Epithelial cell of esophagus (primary cell): ENCODE results near the gene GRAMD2A.

ENCODE experiments used
- DNase-seq: peaks from one replicate; pipeline ENCODE4 v3.0.0; 2010; ENCODE audit warnings: low read depth
- H3K4me3 ChIP-seq: 2 replicates; pipeline ENCODE4 v1.5.1; 2011; ENCODE audit warnings: mild to moderate bottlenecking, low read length, control low read depth
- TF ChIP-seq, protein P1 (sequence below): IDR thresholded peaks from 2 replicates; pipeline ENCODE4 v1.5.1; 2011; ENCODE audit warnings: low read depth, mild to moderate bottlenecking, low read length, control low read depth, inconsistent platforms; ENCODE audit not compliant: insufficient read depth; ENCODE audit errors: missing control alignments

Gene GRAMD2A

DNA sequence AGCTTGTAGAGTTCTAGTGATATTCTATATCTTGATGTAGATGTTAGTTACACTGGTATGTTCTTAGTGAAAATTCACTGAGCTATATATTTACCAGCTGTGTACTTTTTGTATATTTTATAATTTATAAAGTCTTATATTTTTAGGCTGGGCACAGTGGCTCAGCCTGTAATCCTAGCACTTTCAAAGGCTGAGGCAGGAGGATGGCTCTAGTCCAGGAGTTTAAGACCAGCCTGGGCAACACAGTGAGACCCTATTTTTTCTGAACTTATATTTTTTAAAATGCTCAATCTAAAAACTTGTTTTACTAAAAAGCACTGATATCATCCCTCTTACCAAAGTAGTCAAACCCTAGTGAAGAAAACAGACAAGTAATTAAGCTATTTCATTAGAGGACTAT, 84.8 kb downstream of the GRAMD2A start:
- TF ChIP-seq, protein P1, sequence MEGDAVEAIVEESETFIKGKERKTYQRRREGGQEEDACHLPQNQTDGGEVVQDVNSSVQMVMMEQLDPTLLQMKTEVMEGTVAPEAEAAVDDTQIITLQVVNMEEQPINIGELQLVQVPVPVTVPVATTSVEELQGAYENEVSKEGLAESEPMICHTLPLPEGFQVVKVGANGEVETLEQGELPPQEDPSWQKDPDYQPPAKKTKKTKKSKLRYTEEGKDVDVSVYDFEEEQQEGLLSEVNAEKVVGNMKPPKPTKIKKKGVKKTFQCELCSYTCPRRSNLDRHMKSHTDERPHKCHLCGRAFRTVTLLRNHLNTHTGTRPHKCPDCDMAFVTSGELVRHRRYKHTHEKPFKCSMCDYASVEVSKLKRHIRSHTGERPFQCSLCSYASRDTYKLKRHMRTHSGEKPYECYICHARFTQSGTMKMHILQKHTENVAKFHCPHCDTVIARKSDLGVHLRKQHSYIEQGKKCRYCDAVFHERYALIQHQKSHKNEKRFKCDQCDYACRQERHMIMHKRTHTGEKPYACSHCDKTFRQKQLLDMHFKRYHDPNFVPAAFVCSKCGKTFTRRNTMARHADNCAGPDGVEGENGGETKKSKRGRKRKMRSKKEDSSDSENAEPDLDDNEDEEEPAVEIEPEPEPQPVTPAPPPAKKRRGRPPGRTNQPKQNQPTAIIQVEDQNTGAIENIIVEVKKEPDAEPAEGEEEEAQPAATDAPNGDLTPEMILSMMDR: no peak
- no peak overlapping the region for H3K4me3 ChIP-seq
- no peak for DNase-seq

DNA sequence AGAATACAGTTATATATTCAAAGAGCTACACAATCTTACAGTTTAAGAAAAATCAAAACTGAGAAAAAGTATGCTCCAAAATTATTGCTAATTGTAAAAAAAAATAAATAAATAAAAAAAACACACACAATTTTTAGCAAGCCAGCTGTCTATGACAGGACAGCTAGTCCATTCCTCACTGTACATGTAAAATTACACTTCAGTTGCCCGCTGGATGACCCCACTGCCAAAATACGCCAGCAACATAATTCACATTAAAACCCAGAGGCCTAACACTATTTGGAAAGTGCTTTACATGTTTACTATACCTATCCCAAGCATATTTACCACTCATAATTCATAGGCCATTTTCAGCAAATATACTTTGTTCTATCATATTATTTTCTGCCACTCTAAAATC, 85.5 kb downstream of the GRAMD2A start:
- no peak for DNase-seq
- TF ChIP-seq, protein P1: no peak
- H3K4me3 ChIP-seq: no peak overlapping the region

DNA sequence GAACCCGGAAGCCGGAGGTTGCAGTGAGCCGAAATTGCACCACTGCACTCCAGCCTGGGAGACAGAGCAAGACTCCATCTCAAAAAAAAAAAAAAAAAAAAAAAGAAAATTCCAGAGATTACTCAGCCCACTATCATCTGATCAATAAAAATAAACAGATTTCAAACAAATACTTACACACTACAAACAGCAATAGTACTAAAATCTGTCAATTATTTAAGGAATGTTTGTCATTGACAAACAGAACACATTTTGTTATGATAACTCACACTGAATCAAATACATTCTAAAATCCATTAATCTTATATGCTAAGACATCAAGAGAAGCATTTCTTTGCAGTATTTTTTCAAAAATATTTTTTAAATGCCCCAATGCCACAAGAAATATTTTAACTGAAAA, 87.2 kb downstream of the GRAMD2A start:
- no peak overlapping the region for H3K4me3 ChIP-seq
- no peak for DNase-seq
- TF ChIP-seq, protein P1: no peak
